Astrocyte (in vitro differentiated cells and primary cell): ENCODE results near the gene RCAN3.

Source experiments
- EZH2 ChIP-seq: IDR thresholded peaks from 2 replicates; pipeline ENCODE4 v1.6.1; 2012; ENCODE audit warnings: mild to moderate bottlenecking, low read length, inconsistent platforms; ENCODE audit not compliant: insufficient read depth
- TF ChIP-seq, protein P1 (sequence below): IDR thresholded peaks from 2 replicates; pipeline ENCODE4 v1.5.1; 2011; ENCODE audit warnings: low read depth, mild to moderate bottlenecking, inconsistent platforms, low read length, moderate library complexity; ENCODE audit not compliant: insufficient read depth

DNA sequence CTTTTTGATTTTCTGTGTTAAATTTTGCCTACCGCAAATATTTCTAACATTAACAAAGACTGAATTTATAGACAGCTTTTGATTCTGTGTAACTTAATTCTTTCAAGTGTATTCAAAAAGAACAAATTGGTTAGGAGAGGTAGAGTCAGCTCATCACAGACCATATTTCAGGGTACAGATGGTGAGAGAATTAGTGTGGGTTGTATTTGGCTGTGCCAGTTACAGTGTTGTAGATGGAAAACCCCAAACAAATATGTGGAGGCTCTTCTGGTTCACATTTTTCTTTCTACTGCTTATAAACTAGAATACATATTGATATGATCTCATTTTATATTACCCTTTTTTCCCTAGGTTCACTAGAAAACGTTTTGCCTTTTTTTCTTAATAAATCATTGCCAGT lies 11.1 kb downstream of the RCAN3 start:
- TF ChIP-seq, protein P1, sequence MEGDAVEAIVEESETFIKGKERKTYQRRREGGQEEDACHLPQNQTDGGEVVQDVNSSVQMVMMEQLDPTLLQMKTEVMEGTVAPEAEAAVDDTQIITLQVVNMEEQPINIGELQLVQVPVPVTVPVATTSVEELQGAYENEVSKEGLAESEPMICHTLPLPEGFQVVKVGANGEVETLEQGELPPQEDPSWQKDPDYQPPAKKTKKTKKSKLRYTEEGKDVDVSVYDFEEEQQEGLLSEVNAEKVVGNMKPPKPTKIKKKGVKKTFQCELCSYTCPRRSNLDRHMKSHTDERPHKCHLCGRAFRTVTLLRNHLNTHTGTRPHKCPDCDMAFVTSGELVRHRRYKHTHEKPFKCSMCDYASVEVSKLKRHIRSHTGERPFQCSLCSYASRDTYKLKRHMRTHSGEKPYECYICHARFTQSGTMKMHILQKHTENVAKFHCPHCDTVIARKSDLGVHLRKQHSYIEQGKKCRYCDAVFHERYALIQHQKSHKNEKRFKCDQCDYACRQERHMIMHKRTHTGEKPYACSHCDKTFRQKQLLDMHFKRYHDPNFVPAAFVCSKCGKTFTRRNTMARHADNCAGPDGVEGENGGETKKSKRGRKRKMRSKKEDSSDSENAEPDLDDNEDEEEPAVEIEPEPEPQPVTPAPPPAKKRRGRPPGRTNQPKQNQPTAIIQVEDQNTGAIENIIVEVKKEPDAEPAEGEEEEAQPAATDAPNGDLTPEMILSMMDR = no peak
- no peak for TF ChIP-seq EZH2
